WTC11 (cell line): ENCODE data around the gene MAST4.

Experiments used
- CDX4 ChIP-seq: fragments of 250-450 bp; sonication (Bioruptor Pico); IDR thresholded peaks from 2 replicates; pipeline ENCODE4 v1.9.0; 2021; ENCODE audit warnings: moderate library complexity, mild to moderate bottlenecking, inconsistent platforms, borderline replicate concordance
- CTCF ChIP-seq: fragments of 200-600 bp; IDR thresholded peaks from 2 replicates; pipeline ENCODE4 v1.8.0; 2022; ENCODE audit warnings: antibody characterized with exemption
- MYBL2 ChIP-seq: sonication (generic); formaldehyde crosslinking; IDR thresholded peaks from 2 replicates; pipeline ENCODE4 v1.8.1; 2023; ENCODE audit warnings: mild to moderate bottlenecking, moderate library complexity, missing genetic modification reagents

- TF ChIP-seq CDX4 (CRISPR knock-in tag), result no peak
- TF ChIP-seq MYBL2 (CRISPR knock-in tag), result no peak
- no peak for TF ChIP-seq CTCF
These were observed 469.5 kb downstream of the MAST4 start for GRCh38 chr5:67065696-67066095.
